K562 (cell line): ENCODE data around the gene MANF. TPM values are rescaled to one million over a fixed set of nuclear protein-coding genes. Genes with fewer than 3 reads are reported as not detected.

Experiments
- ATF1 ChIP-seq, 2 experiments: fragments of 450-650 bp in 1 of 2; IDR thresholded peaks; 2 replicates each; pipeline ENCODE4 v1.6.1; 2016; ENCODE audit warnings: missing compliant biosample characterization in 1 of 2, missing genetic modification characterization in 1 of 2
- BACH1 ChIP-seq: fragments of 200-800 bp; sonication (Bioruptor generic); IDR thresholded peaks from 2 replicates; pipeline ENCODE4 v1.6.1; 2016; ENCODE audit warnings: missing genetic modification characterization, missing compliant biosample characterization
- CBFA2T3 ChIP-seq: fragments of 450-650 bp; IDR thresholded peaks from 2 replicates; pipeline ENCODE4 v1.6.1; 2017
- CBX8 ChIP-seq: fragments of 200-600 bp; sonication (generic); IDR thresholded peaks from 2 replicates; pipeline ENCODE4 v1.6.1; 2012; ENCODE audit warnings: borderline replicate concordance, mixed run types, low read depth, mild to moderate bottlenecking, moderate library complexity, mixed read lengths, low read length, control low read depth, inconsistent platforms; ENCODE audit not compliant: poor library complexity, severe bottlenecking; ENCODE audit errors: extremely low read depth
- CEBPG ChIP-seq, 3 experiments: fragments of 200-800 bp in 1 of 3; sonication (Bioruptor generic) in 1 of 3; sonication (generic) in 1 of 3; formaldehyde crosslinking in 1 of 3; IDR thresholded peaks in 2 of 3; conservative IDR thresholded peaks in 1 of 3; 2 replicates each; pipeline versions ENCODE4 v1.6.1 to v1.8.0; 2016 to 2022; ENCODE audit warnings: missing compliant biosample characterization in 2 of 3, missing genetic modification characterization in 2 of 3, mild to moderate bottlenecking in 1 of 3, missing genetic modification reagents in 1 of 3
- LEF1 ChIP-seq: fragments of 450-650 bp; IDR thresholded peaks from 2 replicates; pipeline ENCODE4 v1.6.1; 2016; ENCODE audit warnings: mild to moderate bottlenecking
- MTA3 ChIP-seq: fragments of 450-650 bp; formaldehyde crosslinking; IDR thresholded peaks from 2 replicates; pipeline ENCODE4 v1.6.1; 2017; ENCODE audit warnings: mild to moderate bottlenecking, borderline replicate concordance
- STAT6 ChIP-seq: sonication (generic); formaldehyde crosslinking; IDR thresholded peaks from 2 replicates; pipeline ENCODE4 v1.8.1; 2023; ENCODE audit warnings: mild to moderate bottlenecking, missing genetic modification reagents
- TCF15 ChIP-seq: fragments of 250-450 bp; sonication (Bioruptor Pico); IDR thresholded peaks from 2 replicates; pipeline ENCODE4 v1.8.0; 2022; ENCODE audit warnings: moderate library complexity, mild to moderate bottlenecking, inconsistent platforms
- THRB ChIP-seq: fragments of 450-650 bp; formaldehyde crosslinking; conservative IDR thresholded peaks from 2 replicates; pipeline ENCODE4 v1.4.0; 2022; ENCODE audit warnings: mild to moderate bottlenecking, missing genetic modification characterization
- TRIM28 ChIP-seq: fragments of 450-650 bp; IDR thresholded peaks from 2 replicates; pipeline ENCODE4 v1.6.1; 2017
- ZBTB8A ChIP-seq: fragments of 450-650 bp; IDR thresholded peaks from 2 replicates; pipeline ENCODE4 v1.6.1; 2018; ENCODE audit warnings: mild to moderate bottlenecking, moderate library complexity; ENCODE audit not compliant: partially characterized antibody
- ZNF395 ChIP-seq: fragments of 200-800 bp; sonication (Bioruptor generic); IDR thresholded peaks from 2 replicates; pipeline ENCODE4 v1.6.1; 2017; ENCODE audit warnings: missing genetic modification characterization, missing compliant biosample characterization
- ZNF445 ChIP-seq: fragments of 250-450 bp; sonication (Bioruptor Pico); IDR thresholded peaks from 2 replicates; pipeline ENCODE4 v1.4.0; 2020; ENCODE audit warnings: low read depth, mild to moderate bottlenecking, moderate library complexity
- polyA plus RNA-seq, 8 experiments: library from polyadenylated mRNA; depleted of rRNA in 4 of 8; stranded (reverse) in 5 of 8; unstranded in 3 of 8; fragments of >200 nt; fragmentation: Nextera tagmentation in 2 of 8; fragmentation: Illumina TruSeq in 1 of 8; extraction: Ambion mirVana in 2 of 8; extraction: Trizol in 1 of 8; gene quantifications; 2 replicates each; pipeline versions ENCODE4 v1.2.1 to v1.2.3, GENCODE V29; 2011 to 2014; ENCODE audit warnings: inconsistent platforms in 1 of 8, missing spikeins in 1 of 8
- total RNA-seq, 7 experiments: library from RNA; depleted of rRNA in 6 of 7; stranded (reverse); fragments of >200 nt in 6 of 7; fragmentation: Illumina TruSeq in 2 of 7; extraction: Trizol in 2 of 7; gene quantifications; 2 replicates each; pipeline versions ENCODE4 v1.2.1 to v1.2.3, GENCODE V29; 2011 to 2021; ENCODE audit warnings: low replicate concordance in 1 of 7
- TF ChIP-seq, protein P1 (sequence below): fragments of 450-650 bp; IDR thresholded peaks from 2 replicates; pipeline ENCODE4 v1.6.1; 2016

The MANF gene
- total and polyA plus RNA-seq, 9 of the 15 experiments (the other 6 are each of a cell fraction or from before 2014, with no cell fraction given) = 6.5 to 52.7 (median 42.3) TPM

- 0 out of 2 replicates have a peak, but pooled peaks have one; percentile 63 for TF ChIP-seq STAT6 (CRISPR knock-in tag)
- TF ChIP-seq TRIM28 = no peak
- no peak for TF ChIP-seq TCF15
- no peak for TF ChIP-seq LEF1
- TF ChIP-seq CBX8 = no peak
- no peak for TF ChIP-seq ZNF395 (CRISPR knock-in tag)
- no peak for TF ChIP-seq ZBTB8A
- no peak for TF ChIP-seq CEBPG (CRISPR knock-in tag; IDR thresholded peaks at IDR 0.05)
- TF ChIP-seq CEBPG (tag; conservative IDR thresholded peaks at IDR 0.05 in 1 of 2, IDR thresholded peaks at IDR 0.05 in 1 of 2) = no peak
- TF ChIP-seq THRB (CRISPR knock-in tag) = no peak
- no peak for TF ChIP-seq BACH1 (tag)
- TF ChIP-seq ATF1 (CRISPR knock-in tag; IDR thresholded peaks at IDR 0.05) = no peak
- TF ChIP-seq ATF1 (tag; IDR thresholded peaks at IDR 0.05) = peak; percentile 85
- TF ChIP-seq CBFA2T3 = no peak
- no peak for TF ChIP-seq ZNF445 (CRISPR knock-in tag)
- TF ChIP-seq, protein P1, sequence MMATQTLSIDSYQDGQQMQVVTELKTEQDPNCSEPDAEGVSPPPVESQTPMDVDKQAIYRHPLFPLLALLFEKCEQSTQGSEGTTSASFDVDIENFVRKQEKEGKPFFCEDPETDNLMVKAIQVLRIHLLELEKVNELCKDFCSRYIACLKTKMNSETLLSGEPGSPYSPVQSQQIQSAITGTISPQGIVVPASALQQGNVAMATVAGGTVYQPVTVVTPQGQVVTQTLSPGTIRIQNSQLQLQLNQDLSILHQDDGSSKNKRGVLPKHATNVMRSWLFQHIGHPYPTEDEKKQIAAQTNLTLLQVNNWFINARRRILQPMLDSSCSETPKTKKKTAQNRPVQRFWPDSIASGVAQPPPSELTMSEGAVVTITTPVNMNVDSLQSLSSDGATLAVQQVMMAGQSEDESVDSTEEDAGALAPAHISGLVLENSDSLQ = no peak
- peak; percentile 73; the same call in 1 of the 2 replicates for TF ChIP-seq MTA3
These were observed 5.4 kb downstream of the MANF start (continued) for GRCh38 chr3:51390246-51391074.
